Activated B cell treated with CpG ODN at 0.5 μM for 24 hours (primary cell): ENCODE data around the gene TRIM74. TPM values are rescaled to one million over a fixed set of nuclear protein-coding genes. Genes with fewer than 3 reads are reported as not detected.
A peak's percentile ranks its signal among the peaks of the same experiment; 100 is the strongest.
"Not testable (repeated sequence)": the region's sequence is repeated elsewhere in the genome, so short reads cannot be mapped to it uniquely, and the experiment has no call there.

Source experiments
- ATAC-seq: fragments of 200-7000 bp; cut with Tn5 transposase; one replicate; pipeline ENCODE4 v1.10.0; 2021; ENCODE audit warnings: low read depth, mild to moderate bottlenecking, moderate library complexity
- CTCF ChIA-PET: fragments of 350-600 bp; sonication (Branson Sonifier 250); formaldehyde crosslinking; loops from one replicate; lab custom pipeline; 2021; ENCODE audit warnings: antibody characterized with exemption; lab: Charles Lee
- POLR2A ChIA-PET: fragments of 350-600 bp; sonication (Branson Sonifier 250); formaldehyde crosslinking; loops from one replicate; lab custom pipeline; 2021; ENCODE audit warnings: antibody characterized with exemption; lab: Charles Lee
- DNase-seq: peaks from one replicate; pipeline ENCODE4 v3.0.0; 2022
- H3K27ac Mint-ChIP-seq: one replicate; pipeline ENCODE4 v1.8.0; 2020; ENCODE audit warnings: mixed read lengths
- H3K27me3 Mint-ChIP-seq: one replicate; pipeline ENCODE4 v1.8.0; 2021; ENCODE audit warnings: mixed read lengths
- H3K36me3 Mint-ChIP-seq: one replicate; pipeline ENCODE4 v1.8.0; 2021; ENCODE audit warnings: low read depth, mixed read lengths
- H3K4me1 Mint-ChIP-seq: one replicate; pipeline ENCODE4 v1.8.0; 2021; ENCODE audit warnings: mixed read lengths
- H3K4me3 Mint-ChIP-seq: one replicate; pipeline ENCODE4 v1.8.0; 2020; ENCODE audit warnings: mild to moderate bottlenecking, mixed read lengths
- H3K9me3 Mint-ChIP-seq: one replicate; pipeline ENCODE4 v1.8.0; 2020; ENCODE audit warnings: mixed read lengths
- intact Hi-C: fragments of 100-400 bp; cut with micrococcal nuclease; formaldehyde crosslinking; loops from one replicate; pipeline ENCODE4 v1.15.1; 2024
- total RNA-seq: library from RNA; stranded (reverse); gene quantifications from 2 replicates; pipeline ENCODE4 v1.2.3, GENCODE V29; 2022
- TF ChIP-seq, protein P1 (sequence below): fragments of 200-600 bp; IDR thresholded peaks from one replicate; pipeline ENCODE4 v1.8.0; 2022; ENCODE audit warnings: antibody characterized with exemption, mild to moderate bottlenecking

The TRIM74 gene
- total RNA-seq, 1 donor from 2014 or later: 0.86 TPM

DNA sequence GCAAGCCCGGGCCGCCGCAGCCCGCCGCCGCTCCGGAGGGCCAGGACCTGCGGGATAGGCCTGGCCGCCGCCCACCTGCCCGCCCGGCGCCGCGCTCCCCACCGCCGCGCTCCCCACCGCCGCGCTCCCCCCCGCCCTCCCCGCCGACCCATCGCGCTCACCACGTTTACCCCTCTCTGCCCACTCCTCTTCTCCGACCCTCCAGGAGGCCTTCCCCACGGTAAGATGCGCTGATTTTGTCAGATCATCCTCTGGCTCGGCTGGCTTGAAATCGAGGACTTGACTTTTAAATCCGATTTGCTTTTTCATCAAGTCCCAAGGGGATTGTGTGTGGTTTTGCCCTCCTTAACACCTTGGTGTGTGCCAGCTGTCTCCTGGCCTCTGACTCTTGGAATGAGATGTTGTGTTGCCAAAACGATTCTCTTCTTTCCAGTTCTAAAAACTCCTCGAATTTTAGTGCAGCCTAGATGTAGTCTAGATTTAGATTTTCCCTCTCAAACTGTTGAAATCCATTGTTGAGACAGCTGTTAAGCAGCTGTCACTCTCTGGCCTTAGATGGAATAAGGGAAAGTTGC, 43.6 kb downstream of the TRIM74 start:
- H3K36me3 Mint-ChIP-seq: peaks cover 57% of the 10 kb centered on the region
- H3K27me3 Mint-ChIP-seq: no peaks in the 10 kb centered on the region
- peak overlapping the region; percentile 91 for H3K27ac Mint-ChIP-seq
- ChIA-PET CTCF (no interaction called here), POLR2A (interaction anchor here (0.6 kb wide), 1 partner anchor 440 kb away, joined by 5 read pairs; no protein-coding TSS in a partner anchor)
- peak overlapping the region; percentile 100 for H3K4me3 Mint-ChIP-seq
- peaks cover 31% of the 10 kb centered on the region for H3K4me1 Mint-ChIP-seq
- TF ChIP-seq, protein P1, sequence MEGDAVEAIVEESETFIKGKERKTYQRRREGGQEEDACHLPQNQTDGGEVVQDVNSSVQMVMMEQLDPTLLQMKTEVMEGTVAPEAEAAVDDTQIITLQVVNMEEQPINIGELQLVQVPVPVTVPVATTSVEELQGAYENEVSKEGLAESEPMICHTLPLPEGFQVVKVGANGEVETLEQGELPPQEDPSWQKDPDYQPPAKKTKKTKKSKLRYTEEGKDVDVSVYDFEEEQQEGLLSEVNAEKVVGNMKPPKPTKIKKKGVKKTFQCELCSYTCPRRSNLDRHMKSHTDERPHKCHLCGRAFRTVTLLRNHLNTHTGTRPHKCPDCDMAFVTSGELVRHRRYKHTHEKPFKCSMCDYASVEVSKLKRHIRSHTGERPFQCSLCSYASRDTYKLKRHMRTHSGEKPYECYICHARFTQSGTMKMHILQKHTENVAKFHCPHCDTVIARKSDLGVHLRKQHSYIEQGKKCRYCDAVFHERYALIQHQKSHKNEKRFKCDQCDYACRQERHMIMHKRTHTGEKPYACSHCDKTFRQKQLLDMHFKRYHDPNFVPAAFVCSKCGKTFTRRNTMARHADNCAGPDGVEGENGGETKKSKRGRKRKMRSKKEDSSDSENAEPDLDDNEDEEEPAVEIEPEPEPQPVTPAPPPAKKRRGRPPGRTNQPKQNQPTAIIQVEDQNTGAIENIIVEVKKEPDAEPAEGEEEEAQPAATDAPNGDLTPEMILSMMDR: no peak
- ATAC-seq (no peak), DNase-seq (no peak)
- intact Hi-C loops: loop anchor here (2.0 to 5.0 kb wide), 2 partner anchors 97 to 527 kb away; partner anchors contain the start of gene TYW1B
- H3K9me3 Mint-ChIP-seq: no peaks in the 10 kb centered on the region

DNA sequence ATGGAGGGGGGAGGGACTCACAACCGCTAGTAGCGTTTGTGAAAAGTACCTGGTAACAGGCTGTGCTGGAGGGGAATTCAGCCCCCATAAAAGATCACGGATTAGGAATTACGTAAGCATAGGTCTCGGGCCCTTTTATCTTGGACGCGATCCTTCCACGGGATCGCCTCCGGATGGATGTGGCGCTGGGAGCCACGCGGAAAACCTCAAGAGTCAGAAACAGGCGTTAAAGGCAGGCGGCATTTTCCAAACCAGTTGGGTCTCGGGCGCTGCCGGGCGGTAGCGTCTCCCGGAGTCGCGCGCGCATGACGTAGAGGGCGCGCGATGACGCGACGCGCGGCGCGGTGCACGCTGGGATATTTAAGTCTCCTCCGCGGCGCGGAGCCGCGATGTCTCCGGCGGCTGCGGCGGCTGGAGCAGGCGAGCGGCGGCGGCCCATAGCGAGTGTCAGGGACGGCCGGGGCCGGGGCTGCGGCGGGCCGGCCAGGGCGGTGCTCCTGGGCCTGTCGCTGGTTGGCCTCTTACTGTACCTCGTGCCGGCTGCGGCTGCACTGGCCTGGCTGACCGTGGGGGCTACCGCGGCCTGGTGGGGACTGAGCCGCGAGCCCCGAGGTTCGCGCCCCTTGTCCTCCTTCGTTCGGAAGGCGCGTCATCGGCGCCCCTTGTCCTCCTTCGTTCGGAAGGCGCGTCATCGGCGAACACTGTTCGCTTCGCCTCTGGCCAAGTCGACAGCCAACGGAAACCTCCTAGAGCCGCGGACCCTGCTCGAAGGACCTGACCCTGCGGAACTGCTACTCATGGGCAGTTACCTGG, 44.3 kb downstream of the TRIM74 start, which contains the start of gene POM121:
Gene POM121 (plus strand): TSS at position 363 of the 813 bp plus-strand sequence. CDS start 27 bp downstream, at position 390.
- TF ChIP-seq, protein P1: no peak
- DNase-seq (peak; percentile 89), ATAC-seq (peak; percentile 92)
- Mint-ChIP-seq H3K27me3 (no peaks in the 10 kb centered on the region), H3K4me1 (peaks cover 31% of the 10 kb centered on the region), H3K4me3 (peak within 1 kb of the TSS; percentile 100), H3K9me3 (no peaks in the 10 kb centered on the region), H3K36me3 (peaks cover 53% of the 10 kb centered on the region), H3K27ac (peak within 1 kb of the TSS; percentile 98)
- intact Hi-C loops: loop anchor here (2.0 to 5.0 kb wide), 2 partner anchors 96 to 527 kb away; partner anchors contain the start of gene TYW1B
- POLR2A ChIA-PET: interaction anchor here (0.6 kb wide), 1 partner anchor 441 kb away, joined by 5 read pairs; no protein-coding TSS in a partner anchor
- CTCF ChIA-PET: no interaction called here

GRCh38 chr7:72924386-72924732, 44.9 kb downstream of the TRIM74 start:
- ATAC-seq: no peak
- Mint-ChIP-seq H3K9me3 (no peaks in the 10 kb centered on the region), H3K27ac (peak overlapping the region; percentile 98), H3K4me1 (peaks cover 31% of the 10 kb centered on the region), H3K27me3 (no peaks in the 10 kb centered on the region), H3K4me3 (peak overlapping the region; percentile 100), H3K36me3 (peaks cover 51% of the 10 kb centered on the region)
- TF ChIP-seq, protein P1: no peak
- no peak for DNase-seq
- intact Hi-C loops: loop anchor here (2.0 kb wide), 1 partner anchor 96 kb away; the partner anchor contains the start of gene TYW1B
- CTCF ChIA-PET: no interaction called here
- POLR2A ChIA-PET: no interaction called here

GRCh38 chr7:72919256-72919775, 50.0 kb downstream of the TRIM74 start:
- no peak overlapping the region for H3K4me3 Mint-ChIP-seq
- H3K27me3 Mint-ChIP-seq: no peaks in the 10 kb centered on the region
- TF ChIP-seq, protein P1: no peak
- ChIA-PET CTCF (no interaction called here), POLR2A (interaction anchor here (0.6 kb wide), 1 partner anchor 603 kb away, joined by 8 read pairs; the partner anchor contains the start of gene BAZ1B)
- DNase-seq (no peak), ATAC-seq (no peak)
- H3K27ac Mint-ChIP-seq: no peak overlapping the region
- H3K36me3 Mint-ChIP-seq: peaks cover 39% of the 10 kb centered on the region
- peaks cover 13% of the 10 kb centered on the region for H3K4me1 Mint-ChIP-seq
- no peaks in the 10 kb centered on the region for H3K9me3 Mint-ChIP-seq
- intact Hi-C loops: no loop called here

DNA sequence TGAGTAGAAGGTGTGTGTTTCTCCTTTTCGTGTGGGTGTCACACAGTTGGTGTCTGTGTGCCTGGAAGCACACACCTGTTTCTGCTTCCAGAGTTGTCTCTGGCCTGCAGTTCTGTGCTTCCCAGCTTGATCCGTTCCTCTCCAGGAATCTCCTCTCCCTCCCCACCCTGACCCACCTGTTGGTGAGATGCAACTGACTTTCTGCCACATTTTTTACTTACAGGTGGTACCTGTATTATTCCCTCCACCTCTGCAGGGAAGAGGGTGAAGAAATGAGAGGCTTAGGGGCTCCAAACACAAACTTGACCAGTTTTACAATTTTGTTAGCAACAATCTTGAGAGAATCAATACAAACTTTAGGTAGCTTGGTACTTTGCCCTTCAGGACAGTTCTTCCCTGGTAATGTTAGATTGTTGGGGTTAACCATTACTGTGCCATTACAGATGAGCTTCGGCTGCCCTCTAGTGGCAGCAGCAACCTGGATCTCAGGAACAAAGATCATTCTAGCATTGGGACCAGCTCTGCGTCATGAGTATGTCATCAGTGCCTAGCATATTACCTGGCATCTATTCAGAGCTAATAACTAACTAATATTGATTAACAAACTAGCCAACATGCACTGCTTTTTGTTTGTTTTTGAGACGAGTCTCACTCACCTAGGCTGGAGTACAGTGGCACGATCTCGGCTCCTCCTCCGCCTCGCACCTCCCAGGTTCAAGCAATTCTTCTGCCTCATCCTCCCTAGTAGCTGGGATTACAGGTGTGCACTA, 54.3 kb downstream of the TRIM74 start:
- Mint-ChIP-seq H3K36me3 (peaks cover 58% of the 10 kb centered on the region), H3K4me1 (peaks cover 14% of the 10 kb centered on the region)
- POLR2A ChIA-PET, H3K9me3 Mint-ChIP-seq, H3K4me3 Mint-ChIP-seq, H3K27ac Mint-ChIP-seq, H3K27me3 Mint-ChIP-seq: not testable (repeated sequence)
- DNase-seq (peak; percentile 25), ATAC-seq (peak; percentile 80)
- intact Hi-C loops: loop anchor here (2.0 kb wide), 1 partner anchor 88 kb away; no protein-coding TSS in a partner anchor
- CTCF ChIA-PET: interaction anchor here (0.9 to 2.2 kb wide), 5 partner anchors 11 to 536 kb away, joined by 3 to 8 read pairs (median 4); no protein-coding TSS in a partner anchor

DNA sequence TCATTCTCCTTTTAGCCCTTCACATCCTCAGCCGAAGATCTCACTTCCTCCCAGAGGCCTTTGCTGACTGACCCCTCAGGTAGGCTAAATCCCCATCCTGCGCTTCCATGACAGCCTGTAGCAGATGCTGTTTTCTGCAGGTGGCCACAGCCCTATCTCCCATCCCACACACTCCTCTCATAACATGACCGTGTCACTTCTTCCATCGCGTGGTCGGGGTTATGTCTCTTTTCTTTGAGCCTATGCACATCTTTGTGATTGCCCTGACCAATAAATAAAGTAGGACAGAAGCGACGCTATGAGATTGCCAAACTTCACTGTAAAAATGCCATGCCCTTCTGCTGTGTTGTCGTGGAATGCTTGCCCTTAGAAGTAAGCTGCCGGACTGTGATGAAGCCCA, 55.5 kb downstream of the TRIM74 start:
- CTCF ChIA-PET: interaction anchor here (2.2 kb wide), 1 partner anchor 89 kb away, joined by 8 read pairs; no protein-coding TSS in a partner anchor
- H3K27me3 Mint-ChIP-seq, H3K4me3 Mint-ChIP-seq, H3K9me3 Mint-ChIP-seq, H3K27ac Mint-ChIP-seq, DNase-seq, ATAC-seq: not testable (repeated sequence)
- POLR2A ChIA-PET: interaction anchor here (0.7 kb wide), 1 partner anchor 13 kb away, joined by 4 read pairs; no protein-coding TSS in a partner anchor
- intact Hi-C loops: loop anchor here (2.0 kb wide), 1 partner anchor 87 kb away; no protein-coding TSS in a partner anchor
- peaks cover 14% of the 10 kb centered on the region for H3K4me1 Mint-ChIP-seq
- H3K36me3 Mint-ChIP-seq: peaks cover 62% of the 10 kb centered on the region

DNA sequence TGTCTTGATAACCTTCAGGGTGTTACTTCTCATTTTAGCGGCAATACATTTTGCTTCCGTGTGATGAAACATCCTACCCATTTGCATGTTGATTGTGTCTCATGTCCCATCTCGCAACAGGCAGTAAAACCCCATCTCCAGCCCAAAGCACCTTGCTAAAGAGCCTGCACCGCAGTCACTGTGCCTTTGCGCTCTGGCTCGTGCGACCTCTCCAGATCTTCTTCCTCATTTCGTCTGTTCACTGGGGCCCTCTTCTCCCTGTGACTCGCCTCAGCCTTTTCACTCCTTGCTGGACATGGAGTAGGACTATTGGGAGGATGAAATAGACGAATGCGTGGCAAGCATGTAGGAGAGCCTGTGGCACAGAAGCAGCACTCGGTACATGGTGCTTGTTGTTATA, 57.9 kb downstream of the TRIM74 start:
- H3K4me1 Mint-ChIP-seq: peaks cover 14% of the 10 kb centered on the region
- CTCF ChIA-PET, H3K27me3 Mint-ChIP-seq, DNase-seq, ATAC-seq, POLR2A ChIA-PET, H3K4me3 Mint-ChIP-seq, intact Hi-C loops, H3K27ac Mint-ChIP-seq, H3K9me3 Mint-ChIP-seq: not testable (repeated sequence)
- peaks cover 61% of the 10 kb centered on the region for H3K36me3 Mint-ChIP-seq
